HEK293T (cell line): ENCODE results near the gene JAG2.

Experiments used
- HDGF ChIP-seq: fragments of 450-650 bp; IDR thresholded peaks from 2 replicates; pipeline ENCODE4 v1.6.1; 2017; ENCODE audit warnings: antibody characterized with exemption, borderline replicate concordance
- LEF1 ChIP-seq: fragments of 450-650 bp; IDR thresholded peaks from 2 replicates; pipeline ENCODE4 v1.6.1; 2017; ENCODE audit warnings: mild to moderate bottlenecking, borderline replicate concordance
- SP1 ChIP-seq: fragments of 450-650 bp; IDR thresholded peaks from 2 replicates; pipeline ENCODE4 v1.6.1; 2017
- SUZ12 ChIP-seq: fragments of 450-650 bp; IDR thresholded peaks from 2 replicates; pipeline ENCODE4 v1.6.1; 2016; ENCODE audit warnings: mild to moderate bottlenecking
- TARDBP ChIP-seq: fragments of 450-650 bp; IDR thresholded peaks from 2 replicates; pipeline ENCODE4 v1.6.1; 2016
- ZNF384 ChIP-seq: fragments of 450-650 bp; IDR thresholded peaks from 2 replicates; pipeline ENCODE4 v1.6.1; 2016

GRCh38 chr14:105119408-105120025 is 49.1 kb downstream of the JAG2 start:
- TF ChIP-seq SUZ12 (no peak), ZNF384 (no peak), TARDBP (no peak), HDGF (no peak), SP1 (no peak), LEF1 (no peak)
